Endometrium (tissue), 2 donors: ENCODE results near the gene CEP135.
"Not testable (repeated sequence)": the region's sequence is repeated elsewhere in the genome, so short reads cannot be mapped to it uniquely, and the experiment has no call there.

Experiments used
- FAIRE-seq: peaks from 2 replicates; lab custom pipeline; 2012; peaks lifted over from hg19 to GRCh38; lab: Jason Lieb, UNC
- donor health status: control.
- donor health status: control.

CEP135 gene

DNA sequence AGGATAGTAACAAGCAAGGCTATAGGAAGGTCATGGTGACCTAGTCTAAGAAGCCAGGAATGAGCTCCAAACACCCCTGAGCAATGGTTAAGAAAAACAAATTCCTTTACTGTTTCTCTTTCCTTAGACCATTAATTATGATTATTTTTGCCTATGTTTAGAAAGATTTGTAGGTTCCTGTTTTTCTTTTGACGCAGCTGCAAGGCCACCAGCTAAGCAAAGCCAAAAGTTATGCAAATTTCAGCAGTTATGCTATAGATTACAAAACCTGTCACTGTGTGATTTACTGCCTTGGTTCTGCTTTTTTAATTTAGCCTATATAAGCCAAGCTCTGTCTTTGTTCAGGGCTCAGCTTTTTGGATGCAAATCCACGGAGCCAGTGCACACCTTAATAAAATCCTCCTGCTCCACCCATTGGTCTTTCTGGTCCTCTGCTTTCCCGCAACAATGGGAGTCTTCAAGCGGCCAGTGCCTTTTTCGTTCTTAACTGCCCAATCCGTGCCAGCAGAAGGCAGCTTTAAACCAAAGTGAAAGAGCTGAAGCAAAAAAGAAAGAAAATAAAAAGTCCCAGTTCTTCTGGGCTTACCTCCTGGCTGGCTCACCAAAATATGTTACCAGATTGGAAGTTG is 1.4 kb upstream of the CEP135 start:
- peak; percentile 80 for FAIRE-seq

DNA sequence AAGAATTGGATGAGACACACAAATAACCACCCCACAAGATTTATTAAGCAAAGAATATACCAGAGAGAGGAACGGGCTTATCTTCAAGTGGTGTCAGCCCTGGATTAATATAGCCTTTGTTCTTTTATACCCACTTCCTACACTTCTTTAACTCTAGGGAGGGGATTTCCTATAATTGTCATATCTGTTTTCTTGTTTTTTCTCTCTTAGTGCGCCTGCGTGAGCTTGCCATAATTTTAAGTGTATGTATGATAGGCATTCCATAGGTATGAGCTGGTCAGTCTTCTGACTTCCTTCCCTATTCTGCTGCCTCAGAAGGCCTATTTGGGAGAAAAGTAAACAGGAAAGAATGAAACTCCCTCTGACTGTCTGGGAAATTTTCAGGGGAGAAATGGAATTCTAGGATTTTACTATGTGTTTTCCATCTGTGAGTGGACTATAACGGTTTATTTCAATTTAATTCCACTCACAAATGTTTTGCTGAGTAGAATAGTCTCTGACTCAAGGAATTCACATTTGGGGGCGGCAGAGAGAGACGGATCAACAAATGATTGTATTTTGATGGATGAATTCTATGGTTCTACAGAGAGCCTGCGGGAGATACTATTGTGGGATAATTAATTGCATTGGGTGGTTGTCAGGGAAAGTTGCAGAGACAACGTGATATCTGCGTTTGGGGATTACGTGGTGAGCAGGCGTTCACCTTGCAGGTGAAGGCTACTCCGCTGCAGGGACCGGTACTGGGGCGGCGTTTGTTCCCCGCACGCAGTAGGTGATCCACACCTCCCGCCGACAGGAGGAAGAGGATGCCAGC is 626 bp upstream of the CEP135 start:
- peak; percentile 45 for FAIRE-seq

DNA sequence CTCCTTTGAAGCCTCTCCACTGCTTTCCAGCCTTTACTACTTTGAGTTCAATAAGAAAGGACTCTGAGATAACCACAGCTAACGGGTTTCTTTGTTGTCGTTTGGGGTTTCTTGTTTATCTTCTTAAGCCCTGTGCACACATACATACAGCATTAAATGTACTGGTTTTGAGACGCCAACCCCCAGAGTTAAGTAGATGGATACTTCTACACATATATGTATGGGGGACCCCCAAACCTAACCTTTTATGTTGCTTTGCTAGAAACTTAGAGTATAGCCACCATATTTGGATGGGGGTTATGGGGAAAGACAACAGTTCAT is 697 bp downstream of the CEP135 start:
- no peak for FAIRE-seq

DNA sequence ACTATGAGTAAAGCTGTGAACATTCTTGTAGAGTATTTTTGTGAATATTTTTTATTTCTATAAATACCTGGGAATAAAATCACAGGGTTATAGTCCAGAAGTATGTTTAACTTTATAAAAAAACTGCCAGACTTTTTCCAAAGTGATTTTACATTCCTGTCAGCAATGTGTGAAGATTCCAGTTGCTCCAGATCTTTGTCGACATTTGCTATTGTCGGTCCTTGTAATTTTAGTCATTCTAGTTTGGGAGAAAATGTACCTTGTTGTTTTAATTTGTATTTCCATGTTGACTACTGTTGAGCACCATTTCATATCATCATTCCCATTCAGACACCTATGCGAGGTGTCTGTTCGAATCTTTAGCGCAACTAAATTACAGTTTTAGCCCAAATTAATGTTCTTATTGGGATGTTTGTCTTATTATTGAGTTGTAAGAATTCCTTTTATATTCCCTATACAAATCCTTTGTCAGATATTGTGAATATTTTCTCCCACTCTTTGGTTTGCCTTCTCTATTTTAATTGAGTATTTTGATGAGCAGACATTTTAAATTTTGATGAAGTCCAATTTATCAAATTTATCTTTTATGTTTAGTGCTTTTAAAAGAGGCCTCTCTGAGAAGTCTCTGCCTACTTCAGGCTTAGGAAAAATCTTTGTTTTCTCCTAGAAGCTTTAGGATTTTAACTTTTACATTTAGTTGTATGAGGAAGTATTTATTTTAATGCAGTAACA is 2.6 kb downstream of the CEP135 start:
- FAIRE-seq: no peak

DNA sequence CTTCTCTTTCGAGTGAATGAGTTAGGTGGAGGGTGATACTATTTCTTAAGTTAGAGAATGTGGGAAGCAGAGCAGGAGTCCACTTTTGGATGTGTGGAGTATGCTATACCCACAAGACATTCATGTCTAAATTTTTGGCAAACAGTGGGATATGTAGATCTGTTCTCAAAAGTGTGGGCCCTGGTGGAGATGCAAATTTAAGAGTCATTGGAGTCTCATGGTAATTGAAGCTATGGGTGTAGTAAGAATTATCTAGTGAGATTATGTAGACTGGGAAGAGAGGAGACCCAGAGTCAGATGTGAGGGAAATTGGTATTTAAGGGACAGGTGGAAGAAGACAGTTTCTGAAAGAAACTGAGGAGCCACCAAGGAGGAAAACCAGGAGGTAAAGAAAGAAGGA is 7.0 kb downstream of the CEP135 start:
- FAIRE-seq: no peak

DNA sequence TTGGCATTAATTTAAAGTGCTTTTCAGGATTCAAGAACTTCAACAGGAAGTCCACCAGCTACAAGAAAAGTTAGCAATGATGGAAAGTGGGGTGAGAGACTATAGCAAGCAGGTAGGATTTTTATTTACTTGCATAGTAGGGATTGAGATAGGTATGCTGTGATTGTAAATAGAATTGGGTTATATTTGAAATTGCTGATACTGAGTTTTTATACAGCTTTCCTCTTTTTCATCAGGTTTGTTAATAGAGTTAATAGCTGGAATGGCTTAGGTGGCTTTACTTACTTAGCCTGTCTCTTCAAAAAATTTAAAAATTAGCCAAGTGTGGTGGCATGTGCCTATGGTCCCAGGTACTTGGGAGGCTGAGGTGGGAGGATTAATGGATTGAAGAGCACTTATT is 10.9 kb downstream of the CEP135 start:
- FAIRE-seq: no peak

DNA sequence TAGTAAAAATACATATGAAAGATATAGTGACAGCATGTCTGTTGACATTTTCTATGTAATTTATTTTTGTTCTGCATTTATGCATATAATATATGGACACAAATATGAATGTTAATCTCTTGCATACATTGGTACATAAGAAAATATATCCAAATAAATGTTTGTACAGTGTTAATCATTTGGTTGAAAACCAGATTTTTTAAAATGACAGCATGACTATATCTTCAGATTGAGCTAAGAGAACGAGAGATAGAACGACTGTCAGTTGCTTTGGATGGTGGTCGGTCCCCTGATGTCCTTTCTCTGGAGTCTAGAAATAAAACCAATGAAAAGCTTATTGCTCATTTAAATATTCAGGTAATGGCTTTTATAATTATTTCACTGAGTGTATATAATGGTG is 15.3 kb downstream of the CEP135 start:
- FAIRE-seq: no peak

DNA sequence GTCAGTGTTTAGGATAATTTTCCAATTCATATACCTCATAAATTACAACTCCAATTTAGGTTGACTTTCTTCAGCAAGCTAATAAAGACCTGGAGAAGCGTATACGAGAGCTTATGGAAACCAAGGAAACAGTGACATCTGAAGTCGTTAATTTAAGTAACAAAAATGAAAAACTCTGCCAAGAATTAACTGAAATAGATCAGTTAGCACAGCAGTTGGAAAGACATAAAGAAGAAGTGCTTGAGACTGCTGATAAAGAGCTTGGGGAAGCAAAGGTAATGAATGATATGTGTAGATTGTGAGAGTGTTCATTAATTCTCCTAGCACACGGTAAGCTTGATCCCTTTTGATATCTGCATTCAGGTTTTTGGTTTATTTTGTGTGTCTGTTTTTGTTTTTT is 16.8 kb downstream of the CEP135 start:
- FAIRE-seq: no peak

DNA sequence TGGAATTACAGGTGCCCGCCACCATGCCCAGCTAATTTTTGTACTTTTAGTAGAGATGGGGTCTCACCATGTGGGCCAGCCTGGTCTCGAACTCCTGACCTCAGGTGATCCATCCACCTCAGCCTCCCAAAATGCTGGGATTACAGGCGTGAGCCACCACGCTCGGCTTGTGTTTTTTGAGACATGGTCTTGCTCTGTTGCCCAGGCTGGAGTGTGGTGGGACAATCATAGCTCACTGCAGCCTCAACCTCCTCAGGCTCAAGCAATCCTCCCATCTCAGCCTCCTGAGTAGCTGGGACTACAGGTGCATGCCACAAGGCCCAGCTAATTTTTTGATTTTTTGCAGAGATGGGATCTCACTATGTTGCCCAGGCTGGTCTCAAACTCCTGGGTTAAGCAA is 17.6 kb downstream of the CEP135 start:
- FAIRE-seq: not testable (repeated sequence)

DNA sequence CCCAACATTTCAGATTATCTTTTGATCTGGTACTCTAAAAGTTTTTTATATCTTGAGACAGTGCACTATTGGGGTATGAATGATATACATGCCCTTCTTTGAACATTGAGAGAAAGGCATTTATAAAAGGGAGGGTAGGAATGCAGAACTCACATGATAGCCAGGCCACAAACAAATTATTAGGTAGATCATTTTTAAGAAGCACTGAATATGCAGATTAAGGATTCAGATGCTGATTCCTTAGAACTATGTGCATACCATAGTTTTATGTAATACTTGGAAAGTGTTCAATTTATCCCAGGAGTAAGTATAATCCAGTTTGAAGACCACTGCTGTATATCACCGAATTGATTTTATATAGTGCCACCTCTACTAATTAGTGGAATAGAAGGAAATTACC is 18.6 kb downstream of the CEP135 start:
- no peak for FAIRE-seq

DNA sequence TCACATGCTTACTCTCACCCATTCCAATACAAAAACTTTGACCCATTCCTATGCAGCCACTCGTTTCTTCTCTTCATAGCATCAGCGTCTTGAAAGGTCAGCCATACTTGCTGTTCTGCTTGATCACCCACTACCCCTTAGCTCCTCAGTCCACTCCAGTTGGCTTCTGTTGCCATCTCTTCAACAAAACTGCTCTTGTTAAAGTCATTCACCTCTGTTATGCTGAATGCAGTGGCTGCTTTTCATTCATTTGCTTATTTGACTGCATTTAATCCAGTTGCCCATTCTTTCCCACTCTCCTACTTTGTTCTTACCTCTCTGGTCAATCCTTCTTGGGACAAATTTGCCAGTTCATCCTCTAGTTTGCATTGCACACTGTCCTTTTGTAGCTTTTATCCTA is 24.9 kb downstream of the CEP135 start:
- no peak for FAIRE-seq

DNA sequence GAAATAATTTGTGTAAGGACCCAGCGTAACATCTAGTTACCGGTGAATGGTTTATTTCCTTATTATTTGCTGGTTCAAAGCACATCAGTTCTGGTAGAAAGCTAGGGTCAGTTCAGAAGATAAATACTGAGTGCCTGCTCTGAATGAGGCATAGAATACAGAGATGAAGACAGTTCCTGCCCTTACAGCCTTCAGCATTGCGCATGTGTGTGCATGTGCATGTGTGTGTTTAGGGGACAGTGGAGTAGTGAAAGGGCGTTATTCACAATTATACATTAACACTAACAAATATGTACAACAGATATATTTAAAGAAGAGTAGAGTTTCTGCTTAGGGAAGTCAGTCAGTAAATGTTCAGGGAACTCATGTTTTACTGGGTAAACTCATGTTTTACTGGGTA is 29.1 kb downstream of the CEP135 start:
- no peak for FAIRE-seq

DNA sequence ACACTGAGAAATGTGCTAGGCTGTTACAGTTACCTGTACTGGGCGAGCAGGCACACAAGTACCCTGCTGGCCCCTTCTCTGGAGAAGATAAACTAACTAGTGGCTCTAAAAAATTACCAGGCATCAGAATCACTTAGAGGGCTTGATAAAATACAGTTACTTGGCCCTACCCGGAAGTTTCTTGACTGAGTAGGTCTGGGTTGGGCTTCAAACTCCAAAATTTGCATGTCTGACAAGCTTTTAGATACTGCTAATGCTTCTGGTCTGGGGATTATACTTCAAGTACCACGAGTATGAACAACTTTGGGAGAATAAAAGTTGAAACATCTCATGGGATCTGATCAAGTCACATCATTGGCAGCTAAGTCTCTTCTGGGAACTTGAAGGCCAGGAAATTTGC is 30.8 kb downstream of the CEP135 start:
- FAIRE-seq: no peak

DNA sequence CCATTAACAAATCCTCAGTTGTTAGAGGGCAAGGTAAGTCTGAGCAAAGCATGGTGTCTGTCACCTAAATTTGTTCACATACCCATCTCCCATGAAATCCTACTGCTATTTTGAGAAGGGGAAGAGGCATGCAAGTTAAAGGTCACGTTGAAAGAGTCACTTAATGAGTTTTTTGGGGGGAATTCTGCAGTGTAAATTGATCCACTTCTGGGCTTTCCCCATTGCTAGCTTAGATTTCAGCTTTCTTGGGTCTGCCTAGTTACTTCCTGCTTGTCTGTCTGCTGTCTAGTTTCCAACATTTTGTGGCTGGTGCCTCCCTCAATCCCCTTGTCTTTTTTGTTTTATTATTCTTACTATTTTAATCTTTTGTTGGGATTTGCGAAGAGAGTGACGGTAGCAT is 32.0 kb downstream of the CEP135 start:
- FAIRE-seq: no peak

DNA sequence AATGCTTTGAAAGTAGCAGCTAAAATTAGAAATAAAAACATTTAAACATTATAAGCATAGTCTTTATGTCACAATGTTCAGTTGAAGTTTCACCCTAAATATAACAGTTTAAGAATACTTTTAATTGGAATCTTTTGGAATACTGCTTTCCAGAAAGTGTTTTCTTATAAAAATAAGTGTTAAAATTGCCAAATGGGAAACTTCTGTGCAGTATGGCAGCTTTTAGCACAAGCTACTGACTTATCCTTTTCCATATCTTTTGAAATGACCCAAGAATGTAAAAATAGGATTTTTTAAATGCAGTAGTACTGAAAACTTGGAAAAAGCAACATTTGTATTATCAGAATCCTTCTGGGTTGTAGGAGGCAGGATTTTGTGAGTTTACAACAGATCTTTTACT is 34.2 kb downstream of the CEP135 start:
- no peak for FAIRE-seq

DNA sequence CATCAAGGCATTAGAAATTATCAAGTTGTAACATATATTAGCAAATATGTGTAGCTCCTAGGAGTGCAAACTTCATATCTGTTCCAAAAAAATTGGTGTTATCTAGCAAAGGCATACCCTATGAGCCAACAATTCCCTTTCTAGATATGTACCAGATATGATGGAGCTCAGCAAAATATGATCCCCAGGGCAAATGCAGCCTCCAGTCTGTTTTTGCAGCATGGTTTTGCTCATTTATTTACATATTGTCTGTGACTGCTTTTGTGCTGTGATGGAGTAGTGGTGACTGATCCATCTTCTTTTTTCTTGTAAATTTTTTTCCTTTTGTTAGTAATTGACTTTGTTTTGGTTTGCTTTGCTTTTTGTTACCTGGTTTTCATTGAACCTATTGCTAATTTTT is 41.0 kb downstream of the CEP135 start:
- FAIRE-seq: no peak

DNA sequence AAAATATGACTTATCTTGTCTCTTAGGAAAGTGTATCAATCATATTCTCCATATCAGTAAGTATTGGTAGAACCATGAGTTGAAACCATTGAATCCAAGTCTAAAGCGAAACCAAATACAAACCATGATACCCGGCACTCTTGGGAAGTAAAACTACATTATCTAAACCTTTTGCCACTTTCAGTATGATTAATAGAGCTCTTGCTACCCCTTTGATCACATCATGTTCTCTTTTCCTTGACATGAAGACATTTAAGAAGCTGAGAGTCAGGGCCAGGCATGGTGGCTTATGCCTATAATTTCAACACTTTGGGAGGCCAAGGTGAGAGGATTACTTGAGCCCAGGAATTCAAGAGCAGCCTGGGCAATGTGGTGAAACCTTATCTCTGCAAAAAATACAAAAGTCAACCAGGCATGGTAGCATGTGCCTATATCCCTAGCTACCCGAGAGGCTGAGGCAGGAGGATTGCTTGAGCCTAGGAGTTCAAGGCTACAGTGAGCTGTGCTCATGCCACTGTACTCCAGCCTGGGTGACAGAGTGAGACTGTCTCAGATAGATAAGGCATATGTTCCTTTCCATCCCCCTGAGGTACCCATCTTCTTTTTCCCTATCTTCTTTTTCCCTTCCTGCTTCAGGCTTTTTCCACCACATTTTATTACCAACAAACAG is 45.4 kb downstream of the CEP135 start:
- no peak for FAIRE-seq

DNA sequence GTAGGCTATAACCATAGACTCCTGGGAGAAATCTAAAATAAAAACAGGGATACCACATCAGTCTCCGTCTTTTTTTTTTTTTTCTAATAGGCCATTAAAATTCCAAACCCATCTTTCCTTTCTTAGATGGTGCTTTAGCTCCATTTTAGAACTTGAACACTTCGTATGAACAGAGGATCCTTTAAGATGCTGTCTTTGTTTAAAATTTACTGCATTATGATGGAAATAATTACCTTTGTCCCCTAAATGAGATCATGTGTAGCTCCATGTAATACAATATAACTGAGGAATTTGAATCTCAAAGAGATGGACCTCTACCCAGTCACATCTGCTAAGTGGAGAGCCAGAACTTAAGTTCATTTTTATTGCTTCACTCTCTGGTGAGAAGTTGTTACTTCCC is 47.9 kb downstream of the CEP135 start:
- FAIRE-seq: no peak

DNA sequence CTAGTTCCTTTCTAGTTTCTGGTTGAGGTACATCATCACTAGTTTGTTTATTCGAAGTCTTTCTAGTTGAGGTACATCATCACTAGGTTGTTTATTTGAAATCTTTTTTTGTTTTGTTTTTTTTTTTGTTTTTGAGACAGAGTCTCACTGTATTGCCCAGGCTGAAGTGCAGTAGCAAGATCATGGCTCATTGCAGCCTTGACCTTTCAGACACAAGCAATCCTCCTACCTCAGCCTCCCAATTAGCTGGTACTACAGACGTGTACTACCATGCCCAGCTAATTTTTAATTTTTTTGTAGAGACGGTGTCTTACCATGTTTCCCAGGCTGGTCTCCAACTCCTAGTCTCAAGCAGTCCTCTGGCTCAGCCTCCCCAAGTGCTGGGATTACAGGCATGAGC is 54.9 kb downstream of the CEP135 start:
- no peak for FAIRE-seq

DNA sequence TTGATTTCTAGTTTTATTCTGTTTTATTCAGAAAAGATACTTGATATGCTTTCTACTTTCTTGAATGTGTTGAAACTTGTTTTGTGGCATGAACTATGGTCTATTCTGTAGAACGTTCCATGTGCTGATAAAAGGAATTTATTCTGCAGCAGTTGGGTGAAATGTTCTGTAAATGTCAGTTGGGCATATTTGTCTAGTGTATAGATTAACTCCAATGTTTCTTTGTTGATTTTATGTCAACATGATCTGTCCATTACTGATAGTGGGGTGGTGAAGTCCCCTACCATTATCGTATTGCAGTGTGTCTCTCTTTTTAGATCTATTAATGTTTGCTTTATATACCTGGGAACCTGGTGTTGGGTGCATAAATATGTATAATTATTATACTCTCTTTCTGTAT is 55.5 kb downstream of the CEP135 start:
- FAIRE-seq: no peak

DNA sequence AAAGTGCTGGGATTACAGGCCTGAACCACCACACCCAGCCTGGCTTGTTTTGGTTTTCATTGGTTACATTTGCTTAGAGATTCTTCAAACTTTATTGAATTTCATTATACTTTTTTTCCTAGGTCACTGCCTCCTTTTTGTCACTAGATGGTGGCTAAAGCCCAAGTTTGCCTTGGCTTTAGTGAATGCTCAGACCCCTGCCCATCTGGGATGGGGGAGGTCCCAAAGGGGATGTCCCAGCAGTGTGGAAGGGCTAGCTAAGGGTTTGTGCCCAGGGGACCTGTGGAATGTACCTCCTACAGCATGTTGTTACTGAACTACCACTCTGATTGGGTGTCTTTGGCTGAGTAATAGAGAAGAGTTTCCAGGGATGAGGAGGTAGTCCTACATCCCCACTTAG is 58.4 kb downstream of the CEP135 start:
- FAIRE-seq: no peak

DNA sequence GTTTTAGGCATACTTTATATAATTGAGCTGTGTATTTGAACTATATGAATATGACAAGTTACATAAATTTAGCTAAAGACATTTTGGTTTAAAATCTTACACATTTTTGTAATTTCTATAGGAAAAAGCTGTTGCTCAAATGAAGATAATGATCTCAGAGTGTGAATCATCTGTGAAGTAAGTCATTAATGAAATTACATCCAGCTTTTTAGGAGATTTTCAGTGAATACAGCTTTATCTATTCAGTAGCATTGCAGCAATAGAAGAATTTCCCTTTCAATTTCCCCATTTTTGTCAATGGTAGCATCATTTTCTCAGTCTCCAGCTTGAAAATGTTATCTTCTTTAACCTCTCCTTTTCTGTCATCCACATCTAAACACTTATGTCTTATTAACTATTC is 59.5 kb downstream of the CEP135 start:
- no peak for FAIRE-seq

DNA sequence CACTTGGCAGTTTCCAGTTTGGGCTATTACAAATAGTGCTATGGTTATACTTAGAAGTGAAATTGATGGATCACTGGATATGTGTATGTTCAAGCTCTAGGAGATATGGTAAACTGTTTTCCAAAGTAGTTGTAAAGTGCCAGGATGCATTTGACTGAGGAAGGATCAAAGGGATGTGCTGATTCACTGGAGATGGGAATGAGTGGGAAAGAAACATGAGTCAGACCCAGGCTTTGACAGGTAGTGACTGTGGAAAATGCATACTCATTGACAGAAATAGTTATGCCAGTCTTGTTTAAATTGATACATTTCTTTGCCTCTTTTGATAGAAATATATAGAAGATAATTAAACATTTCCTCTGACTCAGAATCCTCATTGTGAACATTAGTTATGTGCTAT is 77.9 kb downstream of the CEP135 start:
- no peak for FAIRE-seq
